ENCODE results near the gene OPN1MW3. TPM values are rescaled to one million over a fixed set of nuclear protein-coding genes. Genes with fewer than 3 reads are reported as not detected.
"Not testable (repeated sequence)": the region's sequence is repeated elsewhere in the genome, so short reads cannot be mapped to it uniquely, and the experiment has no call there.

Gene OPN1MW3
- total RNA-seq, 1 experiment from 2014 or later = not detected

DNA sequence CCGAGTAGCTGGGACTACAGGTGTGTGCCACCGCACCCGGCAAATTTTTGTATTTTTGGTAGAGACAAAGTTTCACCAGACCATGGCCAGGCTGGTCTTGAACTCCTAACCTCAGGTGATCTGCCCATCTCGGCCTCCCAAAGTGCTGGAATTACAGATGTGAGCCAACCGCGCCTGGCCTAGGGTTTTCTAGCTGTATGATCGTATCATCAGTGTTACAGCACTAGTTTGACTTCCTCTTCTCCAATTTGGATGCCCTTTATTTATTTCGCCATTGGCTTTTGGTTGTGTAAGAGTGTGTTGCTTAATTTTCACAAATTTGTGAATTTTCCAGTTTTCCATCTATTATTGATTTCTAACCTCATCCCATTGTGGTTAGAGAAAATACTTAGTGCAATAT, 43.4 kb downstream of the OPN1MW3 start:
- no peak overlapping the region for H3K9ac ChIP-seq (ENCODE audit: extremely low read depth, insufficient read length, low read length)
- H2AFZ ChIP-seq (ENCODE audit: low read length) = no peak overlapping the region
- no peak overlapping the region for H2BK15ac ChIP-seq (ENCODE audit: low read depth, low read length)
- no peak overlapping the region for H4K91ac ChIP-seq (ENCODE audit: insufficient read length, low read depth, low read length)
- no peak overlapping the region for H4K5ac ChIP-seq (ENCODE audit: insufficient read length, low read depth, low read length)
- H2BK20ac ChIP-seq (ENCODE audit: low read depth, low read length, poor library complexity, severe bottlenecking) = no peak overlapping the region
- Mint-ChIP-seq H3K36me3 (ENCODE audit: insufficient read depth in 1 of 3, low read depth in 3 of 3) (peaks cover 4 to 7% (median 5%) of the 10 kb centered on the region in 3 experiments; a peak in 6 of 7 replicates), H3K27ac (no peak overlapping the region), H3K27me3 (ENCODE audit: low read depth) (peaks cover 2% of the 10 kb centered on the region), H3K9me3 (peaks cover 70 to 84% of the 10 kb centered on the region in 2 experiments), H3K4me3 (no peak overlapping the region), H3K4me1 (peaks cover 0 to 12% of the 10 kb centered on the region in 2 experiments; a peak in 2 of 4 replicates)
- no peak overlapping the region for H3K18ac ChIP-seq (ENCODE audit: insufficient read length, low read depth, low read length)
- H3K79me1 ChIP-seq (ENCODE audit: insufficient read depth, low read depth, low read length, poor library complexity, severe bottlenecking) = no peaks in the 10 kb centered on the region
- H3K79me2 ChIP-seq (ENCODE audit: insufficient read depth, low read length) = no peaks in the 10 kb centered on the region
- H3K14ac ChIP-seq (ENCODE audit: insufficient read depth, low read length) = no peak overlapping the region
- no peaks in the 10 kb centered on the region for H3K4me1 ChIP-seq (ENCODE audit: insufficient read depth, low read length)
- no peak for DNase-seq
- H3K27ac ChIP-seq (ENCODE audit: insufficient read length, low read depth, low read length) = no peak overlapping the region
- no peak overlapping the region for H2AK5ac ChIP-seq (ENCODE audit: insufficient read length, low read length)
- H3K56ac ChIP-seq (ENCODE audit: insufficient read length, low read depth, low read length) = no peak overlapping the region
- no peak overlapping the region for H3K4ac ChIP-seq (ENCODE audit: low read depth, low read length)
- H3K9me3 ChIP-seq (ENCODE audit: control insufficient read depth, low read depth, low read length) = peaks cover 17% of the 10 kb centered on the region
- H2BK12ac ChIP-seq (ENCODE audit: insufficient read length, low read depth, low read length) = no peak overlapping the region
- no peak overlapping the region for H3K4me2 ChIP-seq (ENCODE audit: insufficient read depth, insufficient read length, low read length)
- H4K20me1 ChIP-seq (ENCODE audit: control insufficient read depth, insufficient read depth, insufficient read length) = no peaks in the 10 kb centered on the region
- no peak overlapping the region for H3T11ph ChIP-seq (ENCODE audit: low read length)
- no peak for TF ChIP-seq CTCF (conservative IDR thresholded peaks at IDR 0.05)
- H4K8ac ChIP-seq (replicated peaks; ENCODE audit: insufficient read length, low read depth, low read length) = no peak overlapping the region
- no peak overlapping the region for H2BK120ac ChIP-seq (ENCODE audit: low read depth, low read length, poor library complexity, severe bottlenecking)
- no CpG with 5 or more reads among the region's 8 CpGs for WGBS (ENCODE audit: extremely low coverage, insufficient read length, low lambda C conversion rate)
- no peak overlapping the region for H2BK5ac ChIP-seq (ENCODE audit: insufficient read length, low read length)
- no peaks in the 10 kb centered on the region for H3K27me3 ChIP-seq (ENCODE audit: insufficient read depth, low read length)
- H3K23ac ChIP-seq (ENCODE audit: insufficient read length, low read depth, low read length) = no peak overlapping the region
- no peaks in the 10 kb centered on the region for H3K23me2 ChIP-seq (ENCODE audit: insufficient read length, low read depth, low read length, poor library complexity, severe bottlenecking)

DNA sequence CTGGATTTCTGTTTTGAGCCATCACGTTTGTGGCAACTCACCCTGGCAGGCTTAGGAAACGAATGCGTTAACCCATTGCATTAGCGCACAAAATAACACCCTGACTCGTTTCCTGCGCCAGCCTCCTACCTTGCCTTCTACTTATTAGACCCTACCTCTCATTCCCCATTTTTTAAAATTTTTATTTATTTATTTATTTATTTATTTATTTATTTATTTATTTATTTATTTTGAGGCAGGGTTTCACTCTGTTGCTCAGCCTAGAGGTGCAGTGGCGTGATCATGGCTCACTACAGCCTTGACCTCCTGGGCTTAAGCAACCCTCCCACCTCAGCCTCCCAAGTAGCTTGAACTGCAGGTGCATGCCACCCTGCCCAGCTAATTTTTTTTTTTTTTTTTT, 45.6 kb downstream of the OPN1MW3 start:
- not testable (repeated sequence) for H2BK12ac ChIP-seq (ENCODE audit: insufficient read length, low read depth, low read length); H3K4me1 ChIP-seq (ENCODE audit: insufficient read depth, low read length); H3K27ac Mint-ChIP-seq; H3T11ph ChIP-seq (ENCODE audit: low read length); H3K23me2 ChIP-seq (ENCODE audit: insufficient read length, low read depth, low read length, poor library complexity, severe bottlenecking); H4K8ac ChIP-seq (replicated peaks; ENCODE audit: insufficient read length, low read depth, low read length); H4K5ac ChIP-seq (ENCODE audit: insufficient read length, low read depth, low read length); H3K56ac ChIP-seq (ENCODE audit: insufficient read length, low read depth, low read length); H3K9ac ChIP-seq (ENCODE audit: extremely low read depth, insufficient read length, low read length); H2BK120ac ChIP-seq (ENCODE audit: low read depth, low read length, poor library complexity, severe bottlenecking); H3K27me3 ChIP-seq (ENCODE audit: insufficient read depth, low read length); H3K27ac ChIP-seq (ENCODE audit: insufficient read length, low read depth, low read length); H3K36me3 Mint-ChIP-seq (ENCODE audit: insufficient read depth in 1 of 3, low read depth in 3 of 3); H3K4me2 ChIP-seq (ENCODE audit: insufficient read depth, insufficient read length, low read length); H4K20me1 ChIP-seq (ENCODE audit: control insufficient read depth, insufficient read depth, insufficient read length); H3K4me3 Mint-ChIP-seq; H2BK15ac ChIP-seq (ENCODE audit: low read depth, low read length); H3K4ac ChIP-seq (ENCODE audit: low read depth, low read length); H3K79me2 ChIP-seq (ENCODE audit: insufficient read depth, low read length); H2BK20ac ChIP-seq (ENCODE audit: low read depth, low read length, poor library complexity, severe bottlenecking); H3K23ac ChIP-seq (ENCODE audit: insufficient read length, low read depth, low read length); H2AFZ ChIP-seq (ENCODE audit: low read length); H4K91ac ChIP-seq (ENCODE audit: insufficient read length, low read depth, low read length); H3K79me1 ChIP-seq (ENCODE audit: insufficient read depth, low read depth, low read length, poor library complexity, severe bottlenecking); H3K14ac ChIP-seq (ENCODE audit: insufficient read depth, low read length); DNase-seq; H2AK5ac ChIP-seq (ENCODE audit: insufficient read length, low read length); H2BK5ac ChIP-seq (ENCODE audit: insufficient read length, low read length); H3K18ac ChIP-seq (ENCODE audit: insufficient read length, low read depth, low read length)
- H3K27me3 Mint-ChIP-seq (ENCODE audit: low read depth) = peaks cover 12% of the 10 kb centered on the region
- H3K4me1 Mint-ChIP-seq = peaks cover 0 to 12% of the 10 kb centered on the region in 2 experiments; a peak in 2 of 4 replicates
- H3K9me3 Mint-ChIP-seq = peaks cover 70 to 79% of the 10 kb centered on the region in 2 experiments
- WGBS (ENCODE audit: extremely low coverage, insufficient read length, low lambda C conversion rate) = no CpG with 5 or more reads among the region's 7 CpGs
- peaks cover 27% of the 10 kb centered on the region for H3K9me3 ChIP-seq (ENCODE audit: control insufficient read depth, low read depth, low read length)
